Hematopoietic multipotent progenitor cell treated with erythropoietin and hydrocortisone succinate and interleukin-3 and kit ligand, for 4 days (in vitro differentiated cells): ENCODE results near the gene ADRA2B.

Experiments used
- DNase-seq: peaks from one replicate; pipeline ENCODE4 v3.0.0-alpha.2; 2015

ADRA2B gene

DNA sequence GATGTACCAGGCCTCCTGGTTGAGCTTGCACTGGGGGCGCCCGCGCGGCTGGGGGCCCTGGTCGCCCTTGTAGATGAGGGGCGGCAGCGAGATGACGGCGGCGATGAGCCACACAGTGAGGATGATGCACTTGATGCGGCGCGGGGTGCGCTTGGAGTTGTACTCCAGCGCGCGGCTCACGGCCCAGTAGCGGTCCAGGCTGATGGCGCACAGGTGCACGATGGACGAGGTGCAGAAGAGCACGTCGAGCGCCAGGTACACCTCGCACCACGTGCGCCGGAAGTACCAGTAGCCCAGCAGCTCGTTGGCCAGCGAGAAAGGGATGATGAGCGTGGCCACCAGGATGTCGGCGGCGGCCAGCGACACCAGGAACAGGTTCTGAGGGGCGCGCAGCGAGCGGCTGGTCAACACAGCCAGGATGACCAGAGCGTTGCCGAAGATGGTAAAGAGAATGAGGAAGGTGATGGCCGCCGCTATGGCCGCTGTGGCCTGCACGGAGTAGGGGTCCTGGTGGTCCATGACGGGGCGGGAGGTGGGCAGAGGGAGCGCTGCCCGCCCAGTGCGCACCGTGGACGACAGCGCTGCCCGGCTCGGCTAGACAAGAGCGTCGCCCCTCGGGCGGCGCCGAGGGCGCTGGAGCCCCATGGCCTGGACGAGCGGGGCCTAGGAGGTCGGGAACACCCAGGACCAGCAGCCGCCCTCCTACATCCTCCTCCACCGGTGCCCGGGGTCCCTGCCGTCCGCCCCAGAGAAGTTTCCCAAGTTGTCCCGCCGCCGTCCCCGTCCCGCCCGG lies 544 bp downstream of the ADRA2B start:
- no peak for DNase-seq

GRCh38 chr2:96114903-96115581 lies 1.3 kb downstream of the ADRA2B start:
- no peak for DNase-seq

- DNase-seq: no peak
These were observed 1.8 kb downstream of the ADRA2B start for GRCh38 chr2:96114546-96114902.

DNA sequence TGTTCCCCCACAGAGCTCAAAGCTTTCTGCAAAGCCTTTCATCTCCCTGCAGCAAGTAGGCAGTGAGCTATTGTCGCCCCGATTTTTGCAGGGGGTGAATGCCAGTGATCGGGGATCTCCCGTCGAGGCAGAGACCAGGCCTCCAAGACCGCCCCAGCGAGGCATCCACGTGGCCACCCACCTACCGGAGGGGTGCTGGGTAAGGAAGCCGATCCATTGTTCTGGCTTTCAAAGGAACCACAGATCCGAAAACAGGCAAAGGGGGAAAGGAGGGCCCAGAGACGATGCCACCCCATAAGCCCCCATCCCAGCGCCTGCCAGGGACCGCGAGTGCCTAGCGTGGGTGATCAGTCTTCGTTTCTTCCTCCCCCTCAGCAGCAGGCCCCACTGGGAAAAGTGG lies 2.4 kb downstream of the ADRA2B start:
- DNase-seq: no peak

GRCh38 chr2:96113367-96113677 lies 3.0 kb downstream of the ADRA2B start:
- peak; percentile 19 for DNase-seq

GRCh38 chr2:96112501-96113366 lies 3.6 kb downstream of the ADRA2B start:
- no peak for DNase-seq

- DNase-seq: no peak
These were observed 4.4 kb downstream of the ADRA2B start for GRCh38 chr2:96111823-96112500.

DNA sequence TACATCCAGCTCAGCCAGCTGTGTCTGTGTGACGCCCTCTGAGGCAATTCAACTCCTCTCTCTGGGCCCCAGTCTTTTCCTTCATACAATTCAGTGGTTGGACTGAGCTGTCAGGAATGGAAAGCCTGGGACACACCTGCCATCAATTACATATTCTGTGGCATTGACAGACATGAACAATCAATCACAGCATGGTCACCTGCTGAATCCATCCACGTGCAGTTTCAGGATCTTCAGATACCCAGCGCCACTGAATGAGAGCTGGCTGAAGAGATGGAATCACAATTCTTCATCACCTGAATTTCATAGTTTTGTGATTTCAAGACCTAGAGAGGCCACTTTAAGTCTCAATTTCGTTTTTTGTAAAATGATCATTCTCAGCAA lies 5.1 kb downstream of the ADRA2B start:
- DNase-seq: no peak

GRCh38 chr2:96110621-96111256 lies 5.6 kb downstream of the ADRA2B start:
- no peak for DNase-seq

DNA sequence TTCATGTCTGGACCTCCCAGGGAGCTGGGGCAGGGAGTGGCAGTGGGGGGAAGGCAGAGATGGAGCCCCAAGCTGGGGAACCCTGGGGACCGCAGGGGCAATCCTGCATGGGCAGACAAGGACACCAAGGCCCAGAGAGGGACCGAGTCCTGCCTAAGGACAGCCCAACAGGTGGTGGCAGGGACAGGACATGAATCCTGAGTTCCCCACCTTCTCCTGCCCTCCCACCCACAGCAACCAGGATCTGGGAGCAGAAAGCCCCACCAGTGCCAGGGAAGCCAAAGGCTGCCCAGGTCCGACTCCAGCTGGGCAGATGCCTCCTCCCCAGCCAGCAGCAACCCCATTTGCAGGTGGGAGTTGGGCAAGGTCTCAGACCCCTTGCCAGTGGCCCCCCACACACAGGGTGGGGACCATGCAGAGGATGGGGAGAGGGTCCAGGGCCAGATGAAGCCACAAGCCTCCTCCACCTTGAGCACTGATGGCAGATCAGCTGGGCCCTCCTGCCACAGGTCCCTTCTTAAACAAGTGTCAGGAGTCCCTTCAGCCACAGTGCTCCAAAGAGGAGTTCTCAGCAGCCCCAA lies 6.3 kb downstream of the ADRA2B start:
- DNase-seq: no peak

DNA sequence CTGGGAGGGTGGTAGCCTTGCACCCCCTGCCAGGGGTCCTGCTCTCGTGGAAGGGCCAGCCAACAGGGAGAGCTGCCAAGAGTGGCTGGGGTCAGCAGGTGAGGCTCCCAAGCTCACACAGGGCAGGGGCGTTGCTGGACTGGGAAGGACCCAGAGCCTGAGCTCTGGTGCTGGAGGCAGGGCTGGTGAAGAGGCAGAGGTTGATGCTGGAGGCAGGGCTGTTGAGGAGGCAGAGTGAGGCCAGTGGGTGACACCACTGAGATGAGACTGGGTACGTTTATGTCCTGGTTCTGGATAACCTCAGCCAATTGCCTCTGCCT lies 7.0 kb downstream of the ADRA2B start:
- DNase-seq: no peak

DNA sequence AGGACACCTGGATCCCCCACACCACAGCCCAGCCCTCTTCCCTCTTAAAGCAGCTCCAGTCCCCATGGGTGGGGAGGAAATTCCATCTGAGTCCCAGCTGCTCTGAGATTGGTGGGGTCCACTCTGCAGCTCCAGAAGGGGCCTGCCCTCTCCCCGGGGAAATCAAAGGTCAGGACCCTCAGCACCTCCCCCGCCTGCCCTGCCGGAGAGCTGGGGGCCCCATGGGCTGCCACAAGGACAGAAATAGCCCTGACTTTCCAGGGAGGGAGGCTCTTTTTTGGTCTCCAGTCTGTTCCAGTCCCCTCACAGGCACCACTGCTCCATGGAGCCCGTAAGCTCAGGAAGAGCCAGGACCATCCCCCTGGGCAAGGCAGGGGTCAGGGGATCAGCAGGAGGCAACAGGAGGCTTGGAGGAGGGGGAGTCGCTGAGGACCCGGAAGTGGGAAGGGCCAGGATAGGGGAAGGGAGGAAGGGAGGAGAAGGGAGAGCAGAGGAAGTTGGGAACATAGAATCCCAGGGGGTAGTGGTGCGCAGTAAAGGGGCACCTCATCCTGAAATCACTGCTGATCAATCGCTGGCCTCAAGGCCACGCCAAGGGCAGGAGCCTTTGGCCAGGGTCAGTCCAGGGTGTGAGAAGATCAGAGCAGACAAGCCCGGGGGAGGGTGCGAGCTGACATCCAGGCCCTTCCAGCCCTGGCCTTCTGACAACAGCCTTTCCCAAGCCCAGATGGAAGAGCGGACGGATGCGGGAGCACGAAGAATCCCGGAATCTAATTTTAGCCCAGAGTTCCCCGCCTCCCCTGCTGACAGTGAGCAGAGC lies 7.6 kb downstream of the ADRA2B start:
- DNase-seq: no peak

DNA sequence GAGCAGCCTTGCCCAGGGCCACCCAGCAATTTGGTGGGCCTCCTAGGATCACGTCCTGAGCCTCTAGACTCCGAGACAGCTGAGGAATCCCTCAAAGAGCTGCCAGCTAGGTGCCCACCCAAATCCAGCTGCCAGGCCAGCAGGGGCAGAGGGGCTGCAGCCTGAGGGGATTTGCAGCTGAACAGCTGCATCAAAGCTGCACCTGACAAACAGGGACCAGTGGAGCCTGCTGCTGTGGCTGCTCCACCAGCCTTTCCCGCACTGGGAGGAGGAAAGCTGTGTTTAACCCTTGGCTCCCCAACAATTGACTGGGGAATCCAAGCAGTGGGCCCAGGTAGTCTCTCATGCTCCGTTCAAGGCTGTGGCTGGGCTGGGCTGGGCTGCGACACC lies 8.2 kb downstream of the ADRA2B start:
- no peak for DNase-seq

DNA sequence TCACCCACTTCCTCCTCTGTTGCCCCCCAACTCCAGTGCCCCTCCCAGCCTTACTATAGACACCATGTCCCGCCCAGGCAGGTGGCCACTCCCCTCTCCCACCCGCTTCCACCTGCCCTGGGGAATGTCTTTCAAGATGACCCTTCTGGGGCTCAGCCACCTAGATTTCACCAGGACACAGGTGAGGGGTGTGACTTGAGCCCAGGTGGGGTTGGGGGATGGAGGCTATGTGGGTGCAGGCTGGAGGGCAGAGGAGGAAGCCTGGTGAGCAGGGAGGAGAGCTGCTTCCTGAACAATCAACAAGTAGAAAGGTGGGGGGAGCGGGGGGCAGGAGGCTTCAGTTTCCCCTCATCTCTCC lies 8.7 kb downstream of the ADRA2B start:
- no peak for DNase-seq

- no peak for DNase-seq
These were observed 9.2 kb downstream of the ADRA2B start for GRCh38 chr2:96106991-96107707.

DNA sequence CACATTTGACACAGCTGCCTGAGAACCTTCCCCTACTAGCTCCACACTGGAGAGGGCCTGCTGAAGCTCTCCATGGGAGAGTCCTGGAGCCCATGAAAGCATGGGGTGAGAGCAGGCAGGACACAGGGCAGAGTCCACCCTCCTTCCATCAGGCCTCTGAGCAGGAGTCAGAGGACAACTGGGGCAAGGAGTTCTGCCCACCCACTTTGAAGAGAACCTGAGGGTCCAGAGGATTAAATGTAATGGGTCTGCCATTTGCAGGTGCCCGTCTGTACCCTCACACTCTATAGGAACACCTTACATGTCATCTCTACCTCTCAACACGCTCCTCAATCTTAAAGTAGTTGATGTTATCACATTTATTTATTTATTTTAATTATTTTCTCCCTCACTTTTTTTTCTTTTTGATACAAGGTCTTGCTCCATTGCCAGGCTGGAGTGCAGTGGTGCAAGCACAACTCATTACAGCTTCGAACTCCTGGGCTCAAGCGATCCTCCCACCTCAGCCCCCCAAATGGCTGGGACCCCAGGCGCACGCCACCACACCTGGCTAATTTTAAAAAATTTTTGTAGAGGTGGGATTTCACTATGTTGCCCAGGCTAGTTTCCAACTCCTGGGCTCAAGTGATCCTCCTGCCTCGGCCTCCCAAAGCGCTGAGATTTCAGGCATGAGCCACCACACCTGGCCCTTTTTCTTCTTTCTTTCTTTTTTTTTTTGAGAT lies 10.2 kb downstream of the ADRA2B start:
- DNase-seq: no peak

DNA sequence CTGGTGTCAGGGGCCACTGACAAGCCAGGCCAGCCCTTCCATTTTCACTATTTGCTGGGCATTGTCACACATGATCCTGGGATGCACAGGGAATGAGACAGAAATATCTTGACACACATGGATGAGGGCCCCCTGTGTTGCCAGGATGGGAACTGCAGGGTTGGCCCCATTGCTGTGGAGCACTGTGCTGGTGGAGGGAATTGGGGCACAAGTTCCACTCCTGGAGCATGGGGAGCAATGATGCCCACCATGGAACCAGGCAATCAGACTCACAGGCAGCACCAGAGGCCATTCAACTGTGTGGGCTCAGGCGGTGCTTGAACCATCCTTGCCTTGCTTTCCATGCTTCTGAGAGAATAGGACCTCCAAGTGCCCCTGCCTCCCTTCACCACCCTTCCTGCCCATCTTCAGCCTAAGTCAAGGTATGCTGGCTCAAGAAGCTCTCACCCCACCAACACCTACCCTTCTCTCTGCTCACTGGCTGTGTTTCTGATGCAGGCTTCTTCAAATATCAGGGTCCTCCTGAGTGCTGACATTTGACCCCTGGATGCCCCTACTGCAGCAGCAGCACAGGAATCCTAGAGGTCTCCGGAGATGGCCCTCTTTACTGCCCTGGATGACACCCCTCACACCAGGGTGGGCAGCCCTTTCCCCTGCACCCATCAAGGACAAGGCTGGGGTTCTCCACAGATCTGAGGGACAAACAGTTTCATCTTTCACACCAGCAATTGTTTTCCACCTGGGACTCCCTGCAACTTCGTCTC lies 11.0 kb downstream of the ADRA2B start:
- no peak for DNase-seq

GRCh38 chr2:96104487-96104861 lies 11.9 kb downstream of the ADRA2B start:
- DNase-seq: no peak

DNA sequence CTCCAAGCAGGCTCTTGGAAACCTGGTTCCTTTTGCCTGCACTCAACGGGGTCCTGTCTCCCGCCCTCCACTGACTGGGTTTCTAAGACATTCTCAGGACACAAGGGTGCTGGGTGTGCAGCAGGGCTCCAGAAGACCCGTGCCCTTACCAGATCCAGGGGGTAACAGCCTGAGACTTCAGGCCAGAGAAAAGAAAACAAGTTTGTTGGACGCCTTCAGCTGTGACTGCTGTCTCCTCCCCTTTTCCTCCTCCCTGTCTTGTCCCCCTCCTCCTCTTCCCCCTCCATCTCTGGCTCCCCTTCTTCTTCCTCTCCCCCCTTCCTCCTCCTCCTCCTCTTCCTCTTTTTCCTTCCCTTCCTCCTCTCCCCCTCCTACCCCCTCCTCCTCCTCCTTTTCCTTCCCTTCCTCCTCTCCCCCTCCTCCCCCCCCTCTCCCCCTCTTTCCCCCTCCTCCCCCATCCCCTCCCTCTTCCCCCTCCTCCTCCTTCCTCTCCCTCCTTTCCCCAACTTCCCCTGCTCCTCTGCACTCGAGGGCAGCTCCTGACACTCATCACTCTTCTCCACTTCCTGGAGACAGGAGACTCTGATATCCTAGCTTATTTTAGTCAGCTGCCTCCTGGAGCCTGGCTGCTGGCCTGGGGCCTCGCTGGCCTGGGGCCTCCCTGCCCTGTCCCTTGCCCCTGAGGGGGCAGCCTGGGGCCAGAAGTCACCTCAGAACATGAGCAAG lies 12.4 kb downstream of the ADRA2B start:
- DNase-seq: no peak
